Measurements from ENCODE around the gene CDH20. TPM values are rescaled to one million over a fixed set of nuclear protein-coding genes. Genes with fewer than 3 reads are reported as not detected.

Gene CDH20
- total and polyA plus RNA-seq, 2 of the 13 experiments (the other 11 are each of a cell fraction or from before 2014, with no cell fraction given), result not detected

DNA sequence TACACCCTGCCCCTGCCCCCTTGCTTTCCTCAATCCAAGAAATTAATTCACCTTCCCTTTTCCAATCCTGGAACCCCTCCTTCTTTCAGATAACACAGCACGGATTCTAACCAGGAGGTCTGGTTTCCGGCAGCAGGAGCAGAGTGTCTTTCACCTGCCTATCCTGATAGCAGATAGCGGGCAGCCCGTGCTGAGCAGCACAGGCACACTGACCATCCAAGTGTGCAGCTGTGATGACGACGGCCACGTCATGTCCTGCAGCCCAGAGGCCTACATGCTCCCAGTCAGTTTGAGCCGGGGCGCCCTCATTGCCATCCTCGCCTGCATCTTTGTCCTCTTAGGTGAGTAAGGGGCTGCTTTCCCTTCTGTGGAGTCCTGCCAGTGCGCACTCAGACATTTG, 216.7 kb downstream of the CDH20 start:
- H4K20me1 ChIP-seq (ENCODE audit: insufficient read depth, low read length), result no peaks in the 10 kb centered on the region
- BruUV-seq (replicated peaks), result no TSS peak
- H3K79me2 ChIP-seq (ENCODE audit: insufficient read depth, low read length), result no peaks in the 10 kb centered on the region
- WGBS (ENCODE audit: low lambda C conversion rate), result 10% methylated on average over 11 of the region's 11 CpGs
- H3K27me3 ChIP-seq (ENCODE audit: control insufficient read depth in 1 of 2, insufficient read depth in 2 of 2, low read length in 2 of 2), result no peaks in the 10 kb centered on the region; a peak in 1 of 5 replicates
- H3K27ac ChIP-seq (ENCODE audit: extremely low read length, insufficient read depth, low read length), result no peak overlapping the region
- H2AFZ ChIP-seq (ENCODE audit: low read length), result no peak overlapping the region
- no peak overlapping the region for H3K9ac ChIP-seq (ENCODE audit: insufficient read depth, low read depth, low read length)
- DNase-seq (ENCODE audit: low spot score) (no peak), FAIRE-seq (no peak), ATAC-seq (peak; percentile 58; the same call in 2 of the 3 replicates)
- no peaks in the 10 kb centered on the region for H3K36me3 ChIP-seq (replicated peaks in 1 of 2; ENCODE audit: control insufficient read depth in 1 of 2, insufficient read depth in 2 of 2, low read length in 2 of 2)
- no peak overlapping the region for H3K4me2 ChIP-seq (ENCODE audit: low read depth, low read length)
- intact Hi-C loops (cut with micrococcal nuclease; ENCODE audit: unreplicated experiment) (no loop called here), in situ Hi-C loops (cut with HindIII; ENCODE audit: extremely low pct_ligation_motif_present, low pct_unique_long_range_greater_than_20kb) (no loop called here)
- H3K9me3 ChIP-seq (ENCODE audit: low read length), result no peaks in the 10 kb centered on the region
- TF ChIP-seq HOXA5 (CRISPR knock-in tag; IDR thresholded peaks at IDR 0.05), result no peak
- TF ChIP-seq CREB1 (IDR thresholded peaks at IDR 0.05), result peak; percentile 81
- no peak for TF ChIP-seq CREB1 (CRISPR knock-in tag; IDR thresholded peaks at IDR 0.05)
- CTCF ChIA-PET (ENCODE audit: low intra/inter-chr PET ratio, low total read pairs), result no interaction called here
- no peak overlapping the region for H3K4me3 ChIP-seq (replicated peaks in 1 of 3; ENCODE audit: insufficient read depth in 1 of 3, low read depth in 2 of 3, low read length in 3 of 3)
- no peaks in the 10 kb centered on the region for H3K4me1 ChIP-seq (ENCODE audit: insufficient read depth, low read length)
- POLR2A ChIA-PET, result no interaction called here

DNA sequence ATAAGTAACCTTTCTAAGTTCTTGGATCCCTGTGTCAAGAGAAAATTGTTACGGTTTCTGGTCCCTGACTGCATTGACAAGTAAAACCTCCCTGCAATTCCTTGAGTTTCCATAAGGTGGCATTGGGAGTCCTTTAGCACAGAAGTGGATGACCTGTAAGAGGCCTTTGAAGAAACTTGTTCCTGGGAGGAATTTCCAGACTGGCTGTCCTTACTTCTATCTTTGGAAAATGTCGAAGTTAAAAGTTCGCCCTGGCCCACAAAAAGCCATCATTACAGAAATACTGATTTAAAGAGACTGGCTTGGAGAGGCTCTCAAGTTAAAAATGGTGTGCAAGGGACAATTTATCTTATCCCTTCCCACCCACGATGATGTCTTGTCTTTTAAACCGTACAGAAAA, 218.4 kb downstream of the CDH20 start:
- Histone ChIP-seq H4K20me1 (ENCODE audit: insufficient read depth, low read length) (no peaks in the 10 kb centered on the region), H3K27me3 (ENCODE audit: control insufficient read depth in 1 of 2, insufficient read depth in 2 of 2, low read length in 2 of 2) (no peaks in the 10 kb centered on the region), H3K36me3 (replicated peaks in 1 of 2; ENCODE audit: control insufficient read depth in 1 of 2, insufficient read depth in 2 of 2, low read length in 2 of 2) (no peaks in the 10 kb centered on the region), H2AFZ (ENCODE audit: low read length) (no peak overlapping the region), H3K4me3 (replicated peaks in 1 of 3; ENCODE audit: insufficient read depth in 1 of 3, low read depth in 2 of 3, low read length in 3 of 3) (no peak overlapping the region), H3K4me2 (ENCODE audit: low read depth, low read length) (no peak overlapping the region), H3K4me1 (ENCODE audit: insufficient read depth, low read length) (no peaks in the 10 kb centered on the region), H3K27ac (ENCODE audit: extremely low read length, insufficient read depth, low read length) (no peak overlapping the region), H3K9me3 (ENCODE audit: low read length) (no peaks in the 10 kb centered on the region), H3K79me2 (ENCODE audit: insufficient read depth, low read length) (no peaks in the 10 kb centered on the region), H3K9ac (ENCODE audit: insufficient read depth, low read depth, low read length) (no peak overlapping the region)
- BruUV-seq (replicated peaks), result no TSS peak
- in situ Hi-C loops (cut with HindIII; ENCODE audit: extremely low pct_ligation_motif_present, low pct_unique_long_range_greater_than_20kb), result no loop called here
- FAIRE-seq (peak; percentile 86), ATAC-seq (peak; percentile 80), DNase-seq (ENCODE audit: low spot score) (peak; percentile 46)
- POLR2A ChIA-PET, result no interaction called here
- CTCF ChIA-PET (ENCODE audit: low intra/inter-chr PET ratio, low total read pairs), result interaction anchor here (1.6 kb wide), 1 partner anchor 580 kb away, joined by 7 read pairs; no protein-coding TSS in a partner anchor
- 18% methylated on average over 5 of the region's 5 CpGs for WGBS (ENCODE audit: low lambda C conversion rate)
- TF ChIP-seq STAG1 (CRISPR knock-in tag; IDR thresholded peaks at IDR 0.05), result peak; percentile 47; the same call in 1 of the 2 replicates
- TF ChIP-seq ZFP36 (IDR thresholded peaks at IDR 0.05; ENCODE audit: borderline replicate concordance, low read depth, low read length, partially characterized antibody), result no peak
- TF ChIP-seq, protein P1, sequence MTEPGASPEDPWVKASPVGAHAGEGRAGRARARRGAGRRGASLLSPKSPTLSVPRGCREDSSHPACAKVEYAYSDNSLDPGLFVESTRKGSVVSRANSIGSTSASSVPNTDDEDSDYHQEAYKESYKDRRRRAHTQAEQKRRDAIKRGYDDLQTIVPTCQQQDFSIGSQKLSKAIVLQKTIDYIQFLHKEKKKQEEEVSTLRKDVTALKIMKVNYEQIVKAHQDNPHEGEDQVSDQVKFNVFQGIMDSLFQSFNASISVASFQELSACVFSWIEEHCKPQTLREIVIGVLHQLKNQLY (CRISPR knock-in tag; IDR thresholded peaks at IDR 0.05), result no peak
- TF ChIP-seq, protein P2, sequence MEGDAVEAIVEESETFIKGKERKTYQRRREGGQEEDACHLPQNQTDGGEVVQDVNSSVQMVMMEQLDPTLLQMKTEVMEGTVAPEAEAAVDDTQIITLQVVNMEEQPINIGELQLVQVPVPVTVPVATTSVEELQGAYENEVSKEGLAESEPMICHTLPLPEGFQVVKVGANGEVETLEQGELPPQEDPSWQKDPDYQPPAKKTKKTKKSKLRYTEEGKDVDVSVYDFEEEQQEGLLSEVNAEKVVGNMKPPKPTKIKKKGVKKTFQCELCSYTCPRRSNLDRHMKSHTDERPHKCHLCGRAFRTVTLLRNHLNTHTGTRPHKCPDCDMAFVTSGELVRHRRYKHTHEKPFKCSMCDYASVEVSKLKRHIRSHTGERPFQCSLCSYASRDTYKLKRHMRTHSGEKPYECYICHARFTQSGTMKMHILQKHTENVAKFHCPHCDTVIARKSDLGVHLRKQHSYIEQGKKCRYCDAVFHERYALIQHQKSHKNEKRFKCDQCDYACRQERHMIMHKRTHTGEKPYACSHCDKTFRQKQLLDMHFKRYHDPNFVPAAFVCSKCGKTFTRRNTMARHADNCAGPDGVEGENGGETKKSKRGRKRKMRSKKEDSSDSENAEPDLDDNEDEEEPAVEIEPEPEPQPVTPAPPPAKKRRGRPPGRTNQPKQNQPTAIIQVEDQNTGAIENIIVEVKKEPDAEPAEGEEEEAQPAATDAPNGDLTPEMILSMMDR (CRISPR knock-in tag; IDR thresholded peaks at IDR 0.05), result peak; percentile 57
- TF ChIP-seq, protein P3, sequence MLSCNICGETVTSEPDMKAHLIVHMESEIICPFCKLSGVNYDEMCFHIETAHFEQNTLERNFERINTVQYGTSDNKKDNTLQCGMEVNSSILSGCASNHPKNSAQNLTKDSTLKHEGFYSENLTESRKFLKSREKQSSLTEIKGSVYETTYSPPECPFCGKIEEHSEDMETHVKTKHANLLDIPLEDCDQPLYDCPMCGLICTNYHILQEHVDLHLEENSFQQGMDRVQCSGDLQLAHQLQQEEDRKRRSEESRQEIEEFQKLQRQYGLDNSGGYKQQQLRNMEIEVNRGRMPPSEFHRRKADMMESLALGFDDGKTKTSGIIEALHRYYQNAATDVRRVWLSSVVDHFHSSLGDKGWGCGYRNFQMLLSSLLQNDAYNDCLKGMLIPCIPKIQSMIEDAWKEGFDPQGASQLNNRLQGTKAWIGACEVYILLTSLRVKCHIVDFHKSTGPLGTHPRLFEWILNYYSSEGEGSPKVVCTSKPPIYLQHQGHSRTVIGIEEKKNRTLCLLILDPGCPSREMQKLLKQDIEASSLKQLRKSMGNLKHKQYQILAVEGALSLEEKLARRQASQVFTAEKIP (CRISPR knock-in tag; IDR thresholded peaks at IDR 0.05; ENCODE audit: borderline replicate concordance), result no peak
- intact Hi-C loops (cut with micrococcal nuclease; ENCODE audit: unreplicated experiment), result loop anchor here (1.0 kb wide), 1 partner anchor 580 kb away; no protein-coding TSS in a partner anchor
